Right lobe of liver (tissue), 4 donors: ENCODE data around the gene IL17C.

Source experiments
- POLR2A ChIP-seq: fragments of 450-650 bp; IDR thresholded peaks from one replicate; pipeline ENCODE4 v1.6.1; 2017; ENCODE audit warnings: antibody characterized with exemption, mild to moderate bottlenecking
- TF ChIP-seq, protein P1 (sequence below), 4 donors: fragments of 200-600 bp in 3 of 4; fragments of 450-650 bp in 1 of 4; IDR thresholded peaks; one replicate each; pipeline versions ENCODE4 v1.5.1 to v1.8.0; 2016 to 2022; ENCODE audit warnings: antibody characterized with exemption in 4 of 4, mild to moderate bottlenecking in 2 of 4
- donor health status: DM: no; HTN: no; CAD: no.
- donor health status: DM: no; HTN: no; CAD: no.
- donor health status: DM: no; HTN: yes; CAD: no.

DNA sequence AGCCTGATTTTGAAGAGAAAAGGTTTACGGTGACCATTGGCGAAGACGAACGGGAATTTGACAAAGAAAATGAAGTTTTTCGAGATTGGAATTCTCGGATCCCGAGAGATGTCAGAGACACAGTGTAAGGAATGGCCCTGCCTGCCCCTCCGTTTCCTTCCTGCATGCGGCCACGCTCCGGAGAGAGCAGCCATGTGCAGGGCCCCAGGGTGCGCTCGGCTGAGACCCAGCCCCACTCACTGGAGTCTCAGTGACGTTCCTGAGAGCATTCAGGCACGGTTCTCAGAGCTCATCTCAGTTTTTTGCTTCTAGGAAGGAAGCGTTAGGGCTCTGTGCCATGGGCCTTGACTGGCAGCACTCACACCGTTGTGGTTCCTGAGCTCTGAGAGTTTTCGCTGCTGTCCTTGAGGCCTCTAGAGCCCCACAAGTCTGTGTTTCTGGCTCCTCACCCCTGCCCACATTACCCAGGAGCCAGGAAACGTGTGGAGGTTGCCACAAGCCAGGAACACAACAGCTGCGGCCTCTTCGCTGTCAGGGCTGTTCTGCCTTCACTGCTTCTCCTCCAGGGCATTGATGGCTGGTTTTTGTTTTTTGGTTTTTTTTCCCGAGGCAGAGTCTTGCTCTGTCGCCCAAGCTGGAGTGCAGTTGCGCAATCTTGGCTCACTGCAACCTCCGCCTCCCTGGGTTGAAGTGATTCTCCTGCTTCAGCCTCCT lies 38.4 kb upstream of the IL17C start:
- TF ChIP-seq, protein P1, sequence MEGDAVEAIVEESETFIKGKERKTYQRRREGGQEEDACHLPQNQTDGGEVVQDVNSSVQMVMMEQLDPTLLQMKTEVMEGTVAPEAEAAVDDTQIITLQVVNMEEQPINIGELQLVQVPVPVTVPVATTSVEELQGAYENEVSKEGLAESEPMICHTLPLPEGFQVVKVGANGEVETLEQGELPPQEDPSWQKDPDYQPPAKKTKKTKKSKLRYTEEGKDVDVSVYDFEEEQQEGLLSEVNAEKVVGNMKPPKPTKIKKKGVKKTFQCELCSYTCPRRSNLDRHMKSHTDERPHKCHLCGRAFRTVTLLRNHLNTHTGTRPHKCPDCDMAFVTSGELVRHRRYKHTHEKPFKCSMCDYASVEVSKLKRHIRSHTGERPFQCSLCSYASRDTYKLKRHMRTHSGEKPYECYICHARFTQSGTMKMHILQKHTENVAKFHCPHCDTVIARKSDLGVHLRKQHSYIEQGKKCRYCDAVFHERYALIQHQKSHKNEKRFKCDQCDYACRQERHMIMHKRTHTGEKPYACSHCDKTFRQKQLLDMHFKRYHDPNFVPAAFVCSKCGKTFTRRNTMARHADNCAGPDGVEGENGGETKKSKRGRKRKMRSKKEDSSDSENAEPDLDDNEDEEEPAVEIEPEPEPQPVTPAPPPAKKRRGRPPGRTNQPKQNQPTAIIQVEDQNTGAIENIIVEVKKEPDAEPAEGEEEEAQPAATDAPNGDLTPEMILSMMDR (IDR thresholded peaks at IDR 0.05), result no peak
- TF ChIP-seq POLR2A, result no peak
